ENCODE data around the gene WDR7.

Gene WDR7

DNA sequence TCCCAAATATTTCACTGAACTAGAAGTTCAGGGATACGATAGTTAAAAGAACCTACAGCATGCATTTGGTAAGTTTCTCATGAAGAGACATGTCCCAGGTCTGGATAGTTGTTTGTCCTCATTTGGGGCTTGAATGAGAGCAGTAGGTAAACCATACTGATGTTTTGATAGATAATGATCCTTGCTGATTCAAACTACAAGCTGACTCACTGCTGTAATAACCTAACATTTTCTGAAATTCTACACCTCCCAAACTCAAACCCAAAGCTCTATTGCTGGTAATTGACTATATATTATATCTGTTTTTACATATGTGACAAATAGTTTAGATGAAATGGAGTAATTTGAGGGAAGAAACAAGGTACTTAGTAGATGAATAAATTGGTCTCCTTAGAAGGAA, 341.6 kb downstream of the WDR7 start:
- DNase-seq (ENCODE audit: low read depth) = no peak

DNA sequence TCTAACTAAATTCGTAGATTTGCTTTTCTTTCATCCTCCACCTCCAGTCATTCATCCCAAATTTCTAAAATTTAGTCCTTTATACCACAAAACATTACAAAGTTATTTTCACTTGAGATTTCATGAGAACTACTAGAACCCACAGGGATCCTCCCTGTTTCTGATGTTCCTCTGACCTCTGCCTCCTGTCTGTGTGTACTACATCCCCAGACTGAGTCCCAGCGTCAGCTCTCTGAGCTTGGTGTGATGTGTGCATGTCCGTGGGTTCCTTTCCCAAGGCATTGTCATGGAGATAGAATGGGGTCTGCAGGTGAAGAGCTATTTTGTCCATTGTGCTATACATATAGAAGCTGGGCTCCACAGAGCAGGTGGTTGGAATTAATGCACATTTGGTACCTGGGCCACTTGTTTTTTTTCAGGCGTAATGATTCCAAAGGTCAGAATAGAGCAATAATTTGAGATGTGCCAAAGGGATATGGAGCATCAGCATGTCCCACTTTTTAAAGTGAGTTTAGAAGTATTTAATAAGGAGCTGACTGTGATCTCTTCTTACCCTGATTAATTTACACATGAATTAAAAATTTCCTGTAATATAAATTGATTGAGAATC, 344.5 kb downstream of the WDR7 start:
- DNase-seq (ENCODE audit: low read depth) = no peak

DNA sequence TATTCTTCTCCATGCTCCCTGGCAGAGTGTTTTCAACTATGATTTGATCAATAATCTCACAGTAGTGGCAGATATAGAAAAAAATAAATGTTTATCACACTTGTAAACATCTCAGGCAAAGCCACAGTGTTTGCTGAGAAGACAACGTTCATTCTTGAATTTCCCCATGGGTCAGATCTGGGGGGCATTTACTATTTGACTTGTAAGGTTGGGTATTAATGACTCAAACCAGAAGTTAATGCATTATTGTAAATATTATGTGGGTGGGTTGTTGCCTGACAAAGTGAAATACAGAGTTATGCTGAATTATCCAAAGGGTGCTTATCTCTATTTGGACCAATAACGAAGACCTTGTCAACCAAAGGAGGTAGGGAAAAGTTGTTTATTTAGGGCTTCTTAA, 346.0 kb downstream of the WDR7 start:
- no peak for DNase-seq (ENCODE audit: low read depth)

DNA sequence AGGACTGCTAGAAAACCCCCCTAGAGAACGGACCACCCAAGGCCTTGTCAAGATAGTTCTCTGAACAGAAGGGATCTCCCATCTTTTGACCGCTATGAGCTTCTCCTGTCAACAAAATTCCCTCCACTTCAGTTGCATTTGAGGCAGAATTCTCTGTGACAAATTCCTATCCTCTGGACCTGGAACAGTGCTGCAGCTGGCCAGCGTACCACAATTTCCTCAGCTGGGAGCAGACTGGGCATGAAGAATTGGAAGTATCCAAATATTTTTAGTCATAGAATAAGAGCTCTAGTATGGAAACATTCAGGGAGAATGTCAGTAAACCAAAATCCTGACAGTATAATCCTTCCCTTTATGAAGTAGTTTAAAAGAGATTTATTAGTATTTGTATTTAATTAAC, 348.7 kb downstream of the WDR7 start:
- no peak for DNase-seq (ENCODE audit: low read depth)

DNA sequence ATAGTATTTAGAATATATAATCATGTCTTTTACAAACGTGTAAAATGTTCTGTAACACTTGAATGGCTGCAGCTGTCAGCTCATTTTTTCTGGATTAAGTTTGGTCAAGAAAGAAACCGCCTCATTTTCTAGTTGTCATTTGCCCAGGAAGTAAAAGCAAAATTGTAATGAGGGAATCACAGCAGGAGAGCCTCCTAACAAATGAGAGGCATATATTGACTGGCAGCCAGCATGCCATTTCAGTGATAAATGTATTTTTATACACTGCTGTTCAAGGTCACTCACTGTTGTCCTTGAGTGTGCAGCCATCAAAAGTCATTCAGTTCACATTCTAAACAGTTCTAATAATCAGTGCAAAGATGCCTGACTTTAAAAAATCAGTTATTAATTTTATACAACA, 351.5 kb downstream of the WDR7 start:
- DNase-seq (ENCODE audit: low read depth) = no peak

DNA sequence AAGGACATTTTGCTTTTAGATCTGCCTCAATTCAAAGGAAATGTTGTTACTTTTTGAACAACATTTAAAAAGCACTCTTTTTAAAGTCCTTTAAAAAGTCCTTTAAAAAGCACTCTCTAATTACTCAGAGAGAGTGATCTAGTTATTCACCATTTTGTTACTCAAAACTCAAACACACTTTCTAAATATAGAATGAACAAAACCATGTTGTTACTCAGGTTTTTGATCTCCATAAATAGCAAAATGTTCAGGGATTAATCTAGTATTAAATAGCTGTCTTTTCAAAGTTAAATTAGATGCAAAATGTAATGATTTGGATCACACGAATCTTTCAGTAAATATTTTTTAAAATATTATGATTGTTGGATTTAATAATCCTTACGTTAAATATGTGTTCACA, 352.2 kb downstream of the WDR7 start:
- DNase-seq (ENCODE audit: low read depth) = no peak

DNA sequence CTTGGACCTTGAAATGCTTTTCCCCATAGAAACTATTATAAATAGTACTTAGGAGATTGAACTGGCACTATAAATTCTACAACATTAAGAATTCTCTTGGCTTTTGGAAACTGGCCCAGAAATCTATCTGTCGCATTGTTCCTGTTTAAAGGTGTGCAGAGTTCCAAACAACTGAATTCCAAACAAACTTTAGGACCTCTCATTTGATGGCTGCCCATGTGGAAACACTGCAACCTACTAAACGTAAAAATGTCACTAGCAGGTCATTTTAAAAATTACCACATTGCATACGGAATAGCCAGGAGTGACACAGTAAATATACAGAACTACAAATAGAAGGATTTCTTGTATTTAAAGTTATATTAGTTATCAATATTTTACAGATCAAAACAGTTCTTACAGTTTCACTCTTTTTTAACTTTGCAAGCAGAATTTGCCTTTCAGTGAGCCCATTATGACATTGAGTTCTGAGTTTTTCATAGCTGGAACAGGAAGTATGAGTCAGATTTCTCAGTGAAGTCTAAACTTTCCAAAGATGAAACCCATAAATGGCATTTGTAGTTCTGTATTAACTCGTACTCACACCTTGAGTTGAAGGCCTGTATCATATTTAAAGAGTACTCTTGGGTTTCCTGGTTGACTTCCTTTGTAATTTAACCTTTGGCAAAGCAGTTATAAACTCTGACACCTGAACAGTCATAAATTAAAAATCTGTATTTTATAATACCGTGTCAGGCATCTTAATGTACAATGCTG, 353.4 kb downstream of the WDR7 start:
- DNase-seq (ENCODE audit: low read depth) = peak; percentile 35

DNA sequence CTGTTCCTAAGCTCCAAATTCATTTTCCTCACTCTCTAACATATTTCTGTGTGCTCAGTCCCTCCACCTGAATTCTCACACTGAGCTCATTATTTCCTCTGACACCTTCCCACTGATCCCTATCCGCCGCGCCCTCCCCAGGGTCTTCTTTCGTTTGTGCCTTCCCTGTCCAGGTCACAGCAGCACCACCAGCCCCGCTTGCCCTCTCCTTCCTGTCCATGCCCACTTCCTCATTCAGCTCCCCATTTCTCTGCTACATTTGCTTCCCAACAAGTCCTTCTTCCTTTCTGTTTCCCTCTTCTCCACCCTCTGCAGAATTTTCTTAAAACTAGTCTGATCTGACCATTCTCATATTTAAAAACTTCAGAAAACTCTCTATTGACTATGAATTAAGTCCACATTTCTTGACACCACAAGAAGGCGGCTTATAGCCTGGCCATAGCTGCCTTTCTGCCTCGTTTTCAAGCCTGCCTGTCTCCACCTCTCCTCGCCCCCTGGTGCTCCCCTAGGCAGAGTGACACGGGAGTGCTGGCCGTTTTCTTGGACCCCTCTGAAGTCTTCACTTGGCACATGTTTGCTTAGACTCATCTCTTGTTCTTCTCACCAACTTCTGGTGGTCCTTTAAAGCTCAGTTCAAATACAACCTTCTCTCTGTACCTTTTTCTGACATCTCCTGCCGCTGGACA, 357.0 kb downstream of the WDR7 start:
- no peak for DNase-seq (ENCODE audit: low read depth)

DNA sequence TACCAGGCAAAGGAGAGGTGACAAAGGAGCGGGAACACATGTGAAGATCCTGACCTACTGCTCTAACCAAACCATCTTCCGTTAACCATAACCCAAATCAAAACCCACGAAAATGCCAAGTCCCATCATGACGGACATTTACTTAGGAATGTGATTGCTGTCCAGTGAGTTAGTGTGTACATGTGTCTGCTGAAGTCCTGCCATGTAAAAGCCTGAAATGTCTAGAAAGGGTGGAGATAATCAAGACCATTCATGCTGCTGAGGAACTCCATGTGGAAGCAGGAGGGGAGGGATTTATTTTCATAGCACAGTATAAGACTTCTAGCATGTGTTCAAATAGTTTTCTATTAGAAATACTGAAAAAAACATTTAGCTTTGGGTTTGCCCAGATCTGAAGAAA, 358.7 kb downstream of the WDR7 start:
- DNase-seq (ENCODE audit: low read depth) = no peak

DNA sequence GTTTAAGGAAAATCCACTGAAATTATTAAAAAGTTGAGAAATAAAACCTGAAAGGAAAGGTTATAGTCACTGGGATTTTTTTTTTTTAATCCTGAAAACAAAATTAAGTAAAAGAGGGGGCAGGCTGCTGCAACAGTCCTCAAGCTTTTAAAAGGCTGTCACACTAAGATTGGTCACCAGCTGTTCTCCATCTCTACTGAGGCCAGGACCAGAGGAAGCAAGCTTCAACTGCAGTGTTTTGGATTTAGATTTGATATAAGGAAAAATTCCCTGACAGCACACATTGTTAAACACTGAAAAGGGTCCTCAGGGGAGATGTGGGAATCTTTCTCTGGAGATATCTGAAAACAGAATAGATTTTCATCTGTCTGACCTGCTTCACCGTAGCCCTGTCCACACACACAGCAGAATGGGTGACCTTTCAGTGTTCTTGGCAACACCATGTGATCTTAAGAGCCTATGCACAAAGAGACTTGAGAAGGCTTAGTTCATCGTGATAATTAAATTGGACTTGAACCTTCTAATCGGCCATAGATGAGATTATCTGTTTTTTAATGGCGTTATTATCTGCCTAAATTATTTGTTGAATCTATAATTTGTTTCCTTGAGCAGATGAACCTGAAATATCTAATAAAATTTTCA, 363.7 kb downstream of the WDR7 start:
- no peak for DNase-seq (ENCODE audit: low read depth)

DNA sequence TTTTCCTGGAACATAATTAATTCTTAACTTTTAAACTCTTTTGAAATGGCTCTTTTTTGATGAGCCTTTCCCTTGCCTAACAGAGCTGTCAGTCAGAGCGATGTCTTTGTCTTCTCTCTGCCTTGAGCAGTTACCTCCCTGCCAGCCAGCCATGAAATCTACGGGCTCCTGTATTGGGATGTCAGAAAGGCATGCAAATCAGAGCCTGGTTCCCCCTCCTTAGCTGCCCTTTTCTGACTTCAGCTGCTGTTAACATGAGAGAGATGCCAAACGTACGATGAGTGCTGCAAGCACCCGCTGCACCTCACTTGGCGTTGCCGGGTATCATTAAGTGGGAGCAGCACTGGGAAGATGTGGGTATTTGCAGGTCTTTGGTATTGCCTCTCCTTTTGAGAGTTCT, 364.3 kb downstream of the WDR7 start:
- no peak for DNase-seq (ENCODE audit: low read depth)

DNA sequence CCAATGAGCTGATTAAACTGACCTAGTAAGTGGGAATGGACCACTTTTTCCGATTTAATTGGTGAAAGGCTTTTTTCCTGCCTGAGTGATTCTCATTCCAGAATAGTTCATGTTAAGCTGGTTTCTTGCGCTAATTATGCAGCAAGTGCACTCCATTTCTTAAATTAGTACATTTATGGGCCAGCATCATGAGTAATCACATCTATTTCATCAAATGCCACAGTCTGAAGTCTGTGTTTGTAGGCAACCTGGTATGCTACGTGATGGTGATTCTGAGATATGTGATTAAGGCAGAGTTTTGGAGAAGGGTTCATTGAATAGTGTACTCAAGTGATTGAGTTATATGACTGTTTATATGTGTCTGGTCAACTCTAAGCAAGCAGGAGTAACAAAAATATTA, 367.7 kb downstream of the WDR7 start:
- DNase-seq (ENCODE audit: low read depth) = no peak

DNA sequence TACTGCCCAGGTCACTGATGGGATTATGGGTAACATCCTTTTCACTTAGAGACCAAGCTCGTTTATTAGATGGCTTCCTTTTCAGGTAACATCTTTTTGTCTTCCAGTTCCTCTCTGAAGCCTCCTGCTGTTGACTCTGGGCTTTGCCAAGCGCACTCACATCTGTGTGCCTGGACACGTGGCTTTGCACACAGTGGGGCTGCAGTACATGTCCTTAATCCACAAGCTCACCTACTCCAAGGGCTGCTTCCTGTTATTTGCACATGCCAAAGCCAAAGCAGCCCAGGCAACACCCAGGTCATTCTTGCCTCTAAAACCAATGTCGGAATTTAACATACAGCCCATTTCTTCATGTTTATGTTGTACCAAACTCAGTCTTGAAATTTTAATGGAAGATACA, 371.6 kb downstream of the WDR7 start:
- DNase-seq (ENCODE audit: low read depth) = no peak

DNA sequence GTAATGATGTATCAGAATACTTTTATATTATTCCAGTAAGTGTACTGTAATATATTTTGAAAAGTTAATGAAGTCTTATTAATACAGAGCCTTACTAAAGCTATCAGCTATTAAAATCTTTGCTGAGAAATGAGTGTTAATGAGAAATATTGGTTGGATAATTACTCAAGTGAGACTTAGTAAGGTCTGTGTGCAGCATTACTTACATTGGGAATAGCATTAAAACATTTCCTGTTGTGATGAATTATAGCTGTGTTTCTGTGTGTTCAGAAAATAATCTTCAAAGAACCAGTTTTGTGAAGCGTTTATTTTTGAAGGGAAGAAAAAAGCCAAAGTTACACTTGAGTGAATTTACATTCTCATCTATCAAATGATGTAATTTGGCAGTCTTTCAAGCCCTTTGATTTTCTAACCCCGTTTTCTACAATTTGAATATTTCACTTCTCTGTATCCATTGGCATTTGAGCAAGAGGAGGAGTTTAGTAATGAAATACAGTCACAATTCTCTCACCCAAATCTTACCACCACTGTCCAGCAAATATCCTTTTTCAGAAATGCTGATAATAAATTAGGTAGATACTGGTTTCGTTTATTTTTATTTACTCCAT, 372.2 kb downstream of the WDR7 start:
- DNase-seq (ENCODE audit: low read depth) = no peak

DNA sequence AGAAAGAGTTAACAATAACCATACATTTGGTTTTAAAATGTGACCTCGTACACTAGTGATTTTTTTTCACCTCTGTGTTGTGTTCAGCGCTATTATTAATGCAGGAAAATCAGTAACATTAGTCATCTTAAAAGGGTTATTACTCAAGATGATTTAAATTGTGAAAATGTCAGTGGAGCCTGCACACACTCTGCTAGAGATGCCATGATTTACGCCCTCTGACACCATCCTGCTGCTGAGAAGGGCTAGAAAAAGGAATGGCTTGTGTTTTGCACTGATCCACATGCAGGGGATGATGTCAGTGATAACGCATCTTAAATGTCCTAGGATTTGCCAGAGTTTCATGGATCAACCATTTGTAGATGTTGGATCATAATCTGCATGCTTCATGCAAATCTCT, 374.4 kb downstream of the WDR7 start:
- no peak for DNase-seq (ENCODE audit: low read depth)

DNA sequence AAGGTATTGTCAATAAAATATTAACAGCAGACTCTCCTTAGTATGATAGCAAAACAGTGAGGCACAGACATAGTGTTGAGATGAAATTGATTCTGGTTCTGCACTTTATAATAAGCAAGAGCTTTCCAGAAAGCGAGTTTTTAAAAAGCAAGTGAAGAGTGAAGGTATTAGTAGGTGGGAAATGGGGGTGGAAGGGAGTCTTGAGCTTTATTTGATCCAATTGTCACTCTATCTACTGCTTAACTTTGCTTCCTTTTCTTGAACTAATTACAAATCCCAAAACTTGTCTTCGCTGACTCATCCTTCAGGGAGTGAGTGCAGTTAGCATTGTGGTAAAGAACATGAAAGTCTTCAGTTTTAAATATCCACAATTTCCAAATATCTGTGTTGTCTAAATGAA, 375.2 kb downstream of the WDR7 start:
- no peak for DNase-seq (ENCODE audit: low read depth)

DNA sequence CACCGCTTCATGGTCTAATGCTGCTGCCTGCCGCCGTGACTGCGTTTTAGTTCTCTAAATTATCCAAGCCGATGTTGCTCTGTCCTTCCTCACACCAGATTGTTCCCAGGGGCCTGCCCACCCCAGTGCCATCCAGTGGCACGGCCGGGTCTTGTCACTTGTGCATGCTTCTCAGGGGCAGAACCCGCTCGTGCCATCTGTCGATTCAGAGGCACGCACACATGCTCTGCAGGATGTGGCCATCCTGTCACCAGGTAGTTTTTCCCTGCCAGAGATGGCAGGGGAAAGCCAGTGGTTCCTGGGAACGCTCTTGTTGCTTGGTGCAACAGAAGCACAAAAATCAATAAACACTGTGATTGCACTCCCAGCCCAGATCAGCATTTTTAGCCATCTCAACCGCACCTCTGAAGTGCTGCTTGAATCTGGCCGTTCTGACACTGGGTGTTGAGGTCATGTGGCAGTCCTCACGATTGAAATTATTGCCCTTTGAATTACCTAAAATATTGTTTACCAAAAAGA, 376.1 kb downstream of the WDR7 start:
- no peak for DNase-seq (ENCODE audit: low read depth)

DNA sequence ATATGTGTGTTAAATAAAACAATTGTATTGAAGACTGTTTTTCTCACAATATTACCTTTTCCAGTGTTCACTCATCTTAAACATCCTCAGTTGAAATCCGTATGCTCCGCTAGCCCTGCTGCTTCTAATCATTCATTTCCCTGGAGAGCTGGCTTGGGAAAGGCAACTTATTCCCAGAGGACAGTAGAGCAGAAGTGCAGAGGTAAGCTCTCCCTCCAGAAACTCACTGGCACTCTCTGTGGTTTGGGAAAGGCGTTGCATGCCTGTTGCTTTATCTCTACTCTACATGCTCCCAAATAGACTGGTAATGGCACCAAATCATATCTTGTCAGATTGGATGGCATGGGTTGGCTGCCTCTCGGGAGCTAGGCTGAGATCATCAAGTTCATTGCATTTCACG, 378.6 kb downstream of the WDR7 start:
- no peak for DNase-seq (ENCODE audit: low read depth)

DNA sequence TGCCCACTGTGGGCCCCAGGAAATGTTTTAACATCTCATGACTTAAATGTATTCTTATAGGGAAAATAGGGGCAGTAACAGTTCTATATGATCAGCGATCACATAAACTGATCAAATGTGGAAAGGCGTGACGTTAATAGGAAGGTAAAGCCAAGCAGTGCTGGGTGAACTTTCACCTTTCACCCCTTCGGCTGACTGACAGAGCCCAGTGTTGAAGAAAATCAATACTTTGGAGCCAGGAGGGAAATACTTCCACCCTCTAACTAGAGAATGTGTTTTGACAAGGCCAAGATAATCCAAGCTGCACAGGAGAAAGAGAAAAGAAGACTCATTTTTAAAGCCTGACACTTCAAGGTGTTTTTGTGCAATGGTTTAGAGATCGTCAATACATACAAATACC, 379.3 kb downstream of the WDR7 start:
- no peak for DNase-seq (ENCODE audit: low read depth)

DNA sequence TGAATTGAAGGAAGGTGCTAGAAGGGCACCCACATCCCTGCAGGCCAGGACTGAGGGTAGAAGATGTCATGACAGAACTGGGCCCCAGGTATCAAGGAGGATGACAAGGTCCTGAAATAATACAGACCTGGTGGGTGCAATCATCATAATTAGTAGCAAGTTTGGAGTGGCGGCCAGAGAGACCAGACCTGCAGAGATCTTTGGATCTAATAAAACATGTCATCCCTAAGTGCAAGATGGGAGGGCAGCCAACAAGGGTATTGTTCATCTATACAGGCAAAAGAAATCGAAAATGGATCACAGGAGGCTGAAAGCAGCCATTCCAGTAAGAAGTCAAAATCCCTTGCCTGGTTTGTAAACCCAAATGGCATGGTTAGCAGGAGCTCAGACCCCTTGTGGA, 384.4 kb downstream of the WDR7 start:
- no peak for DNase-seq (ENCODE audit: low read depth)

DNA sequence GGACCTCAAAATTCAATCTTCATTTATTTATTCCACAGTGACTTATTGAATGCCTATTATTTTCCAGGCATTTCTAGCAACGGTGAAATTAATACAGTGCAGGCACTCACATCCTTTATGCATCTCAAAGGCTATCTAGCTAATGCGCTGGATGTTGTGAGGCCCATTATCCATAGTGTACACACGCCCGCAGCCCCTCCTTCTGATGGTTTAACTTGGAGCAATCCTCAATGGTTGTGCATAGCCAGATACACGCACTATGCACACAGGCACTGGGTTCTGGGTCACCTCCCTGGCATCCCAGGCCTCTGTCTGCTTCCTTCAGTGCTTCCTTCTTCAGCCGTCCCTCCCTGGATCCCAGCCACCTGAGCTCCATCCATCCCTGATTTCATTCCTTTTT, 387.2 kb downstream of the WDR7 start:
- no peak for DNase-seq (ENCODE audit: low read depth)

DNA sequence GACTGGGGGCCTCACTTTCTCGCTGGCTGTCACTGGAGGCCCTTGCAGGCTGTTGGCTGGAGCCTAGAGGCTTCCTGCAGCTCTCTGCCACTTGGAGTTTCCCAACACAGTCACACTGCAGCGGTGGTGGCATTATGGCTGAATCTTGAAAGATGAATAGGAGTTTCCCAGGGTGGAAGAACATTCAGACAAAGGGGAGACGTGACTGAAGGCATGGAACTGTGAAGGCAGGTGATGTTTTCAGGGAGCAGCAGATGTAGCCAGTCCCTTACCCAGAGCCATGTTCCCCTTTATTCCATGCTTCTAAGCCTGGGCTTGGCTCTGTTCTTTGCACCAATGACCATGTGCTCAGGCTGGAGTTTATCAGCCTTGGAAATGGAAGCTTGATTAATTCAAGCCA, 389.0 kb downstream of the WDR7 start:
- DNase-seq (ENCODE audit: low read depth) = no peak
